Astrocyte (in vitro differentiated cells and primary cell): ENCODE data around the gene HRCT1. TPM values are rescaled to one million over a fixed set of nuclear protein-coding genes. Genes with fewer than 3 reads are reported as not detected.

Experiments
- DNase-seq: peaks from one replicate; pipeline ENCODE4 v3.0.0-alpha.2; 2010; ENCODE audit warnings: low read depth
- FAIRE-seq: peaks from 2 replicates; lab custom pipeline; 2011; peaks lifted over from hg19 to GRCh38; lab: Jason Lieb, UNC
- H2AFZ ChIP-seq: 2 replicates; pipeline ENCODE4 v1.6.0; 2012; ENCODE audit warnings: low read depth, low read length, inconsistent platforms
- H3K27ac ChIP-seq: 2 replicates; pipeline ENCODE4 v1.5.1; 2011; ENCODE audit warnings: low read depth, low read length, inconsistent platforms
- H3K27me3 ChIP-seq: 2 replicates; pipeline ENCODE4 v1.6.0; 2011; ENCODE audit warnings: low read length, inconsistent platforms; ENCODE audit not compliant: insufficient read depth
- H3K36me3 ChIP-seq: 2 replicates; pipeline ENCODE4 v1.5.1; 2011; ENCODE audit warnings: low read length, inconsistent platforms; ENCODE audit not compliant: insufficient read depth
- H3K4me1 ChIP-seq: 2 replicates; pipeline ENCODE4 v1.5.1; 2011; ENCODE audit warnings: low read length, inconsistent platforms; ENCODE audit not compliant: insufficient read depth
- H3K4me2 ChIP-seq: 2 replicates; pipeline ENCODE4 v1.6.0; 2012; ENCODE audit warnings: low read length, inconsistent platforms
- H3K4me3 ChIP-seq: 2 replicates; pipeline ENCODE4 v1.5.1; 2011; ENCODE audit warnings: low read depth, mild to moderate bottlenecking, low read length, inconsistent platforms; ENCODE audit not compliant: insufficient read depth
- H3K79me2 ChIP-seq: 2 replicates; pipeline ENCODE4 v1.6.0; 2012; ENCODE audit warnings: mild to moderate bottlenecking, low read length, inconsistent platforms; ENCODE audit not compliant: insufficient read depth
- H3K9ac ChIP-seq: 2 replicates; pipeline ENCODE4 v1.6.0; 2012; ENCODE audit warnings: mild to moderate bottlenecking, low read length, inconsistent platforms
- H3K9me3 ChIP-seq: 2 replicates; pipeline ENCODE4 v1.5.1; 2012; ENCODE audit warnings: low read depth, mild to moderate bottlenecking, low read length, inconsistent platforms; ENCODE audit not compliant: insufficient read depth
- H4K20me1 ChIP-seq: 2 replicates; pipeline ENCODE4 v1.6.0; 2012; ENCODE audit warnings: low read length, inconsistent platforms; ENCODE audit not compliant: insufficient read depth
- H3K27ac Mint-ChIP-seq: one replicate; pipeline ENCODE4 v1.8.0; 2021; ENCODE audit warnings: mild to moderate bottlenecking, mixed read lengths; ENCODE audit not compliant: unreplicated experiment
- H3K27me3 Mint-ChIP-seq: one replicate; pipeline ENCODE4 v1.8.0; 2021; ENCODE audit warnings: low read depth, mixed read lengths; ENCODE audit not compliant: unreplicated experiment
- H3K36me3 Mint-ChIP-seq: one replicate; pipeline ENCODE4 v1.8.0; 2021; ENCODE audit warnings: low read depth, mixed read lengths; ENCODE audit not compliant: unreplicated experiment
- H3K4me1 Mint-ChIP-seq: one replicate; pipeline ENCODE4 v1.8.0; 2021; ENCODE audit warnings: low read depth, mixed read lengths; ENCODE audit not compliant: unreplicated experiment
- H3K4me3 Mint-ChIP-seq: one replicate; pipeline ENCODE4 v1.8.0; 2021; ENCODE audit warnings: mild to moderate bottlenecking, moderate library complexity, mixed read lengths; ENCODE audit not compliant: unreplicated experiment
- H3K9me3 Mint-ChIP-seq: one replicate; pipeline ENCODE4 v1.8.0; 2021; ENCODE audit warnings: mild to moderate bottlenecking, mixed read lengths; ENCODE audit not compliant: unreplicated experiment
- EZH2 ChIP-seq: IDR thresholded peaks from 2 replicates; pipeline ENCODE4 v1.6.1; 2012; ENCODE audit warnings: mild to moderate bottlenecking, low read length, inconsistent platforms; ENCODE audit not compliant: insufficient read depth
- total RNA-seq: library from RNA; stranded (reverse); gene quantifications from 2 replicates; pipeline ENCODE4 v1.2.1, GENCODE V29; 2021
- TF ChIP-seq, protein P1 (sequence below): IDR thresholded peaks from 2 replicates; pipeline ENCODE4 v1.5.1; 2011; ENCODE audit warnings: low read depth, mild to moderate bottlenecking, inconsistent platforms, low read length, moderate library complexity; ENCODE audit not compliant: insufficient read depth

The HRCT1 gene
- total RNA-seq, 1 donor from 2014 or later = 0.39 TPM

DNA sequence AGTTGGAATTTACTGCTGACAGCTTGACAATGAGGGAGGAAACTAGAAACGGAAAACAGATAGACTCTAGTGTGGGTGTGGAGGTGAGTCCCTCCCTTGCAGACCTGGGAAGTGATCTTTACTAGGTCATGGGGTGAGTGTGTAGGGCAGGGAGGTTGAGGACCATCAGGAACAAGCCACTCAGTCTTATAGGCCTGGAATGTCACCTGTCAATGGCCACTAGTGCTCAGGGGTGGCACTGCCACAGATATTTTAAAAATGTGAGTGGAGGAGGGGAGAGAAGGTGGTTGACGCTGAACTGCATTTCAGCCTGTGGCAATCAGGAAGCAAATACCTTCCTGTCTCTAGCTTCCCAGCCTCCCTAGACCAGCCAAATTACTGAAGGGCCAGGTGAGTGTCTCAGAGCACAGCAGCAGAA is 42.9 kb downstream of the HRCT1 start:
- Histone ChIP-seq H3K27ac (no peak overlapping the region), H3K4me1 (no peaks in the 10 kb centered on the region), H3K27me3 (no peaks in the 10 kb centered on the region), H3K4me3 (no peak overlapping the region), H3K79me2 (no peaks in the 10 kb centered on the region), H3K36me3 (no peaks in the 10 kb centered on the region), H3K9me3 (no peaks in the 10 kb centered on the region), H3K9ac (no peak overlapping the region), H2AFZ (peak overlapping the region; percentile 28), H3K4me2 (no peak overlapping the region), H4K20me1 (no peaks in the 10 kb centered on the region)
- Mint-ChIP-seq H3K36me3 (no peaks in the 10 kb centered on the region), H3K27me3 (peaks cover 5% of the 10 kb centered on the region), H3K9me3 (peaks cover under 1% of the 10 kb centered on the region), H3K4me1 (peaks cover 16% of the 10 kb centered on the region), H3K4me3 (no peak overlapping the region), H3K27ac (peak overlapping the region; percentile 78)
- no peak for FAIRE-seq
- TF ChIP-seq, protein P1, sequence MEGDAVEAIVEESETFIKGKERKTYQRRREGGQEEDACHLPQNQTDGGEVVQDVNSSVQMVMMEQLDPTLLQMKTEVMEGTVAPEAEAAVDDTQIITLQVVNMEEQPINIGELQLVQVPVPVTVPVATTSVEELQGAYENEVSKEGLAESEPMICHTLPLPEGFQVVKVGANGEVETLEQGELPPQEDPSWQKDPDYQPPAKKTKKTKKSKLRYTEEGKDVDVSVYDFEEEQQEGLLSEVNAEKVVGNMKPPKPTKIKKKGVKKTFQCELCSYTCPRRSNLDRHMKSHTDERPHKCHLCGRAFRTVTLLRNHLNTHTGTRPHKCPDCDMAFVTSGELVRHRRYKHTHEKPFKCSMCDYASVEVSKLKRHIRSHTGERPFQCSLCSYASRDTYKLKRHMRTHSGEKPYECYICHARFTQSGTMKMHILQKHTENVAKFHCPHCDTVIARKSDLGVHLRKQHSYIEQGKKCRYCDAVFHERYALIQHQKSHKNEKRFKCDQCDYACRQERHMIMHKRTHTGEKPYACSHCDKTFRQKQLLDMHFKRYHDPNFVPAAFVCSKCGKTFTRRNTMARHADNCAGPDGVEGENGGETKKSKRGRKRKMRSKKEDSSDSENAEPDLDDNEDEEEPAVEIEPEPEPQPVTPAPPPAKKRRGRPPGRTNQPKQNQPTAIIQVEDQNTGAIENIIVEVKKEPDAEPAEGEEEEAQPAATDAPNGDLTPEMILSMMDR = no peak
- no peak for TF ChIP-seq EZH2
- no peak for DNase-seq

DNA sequence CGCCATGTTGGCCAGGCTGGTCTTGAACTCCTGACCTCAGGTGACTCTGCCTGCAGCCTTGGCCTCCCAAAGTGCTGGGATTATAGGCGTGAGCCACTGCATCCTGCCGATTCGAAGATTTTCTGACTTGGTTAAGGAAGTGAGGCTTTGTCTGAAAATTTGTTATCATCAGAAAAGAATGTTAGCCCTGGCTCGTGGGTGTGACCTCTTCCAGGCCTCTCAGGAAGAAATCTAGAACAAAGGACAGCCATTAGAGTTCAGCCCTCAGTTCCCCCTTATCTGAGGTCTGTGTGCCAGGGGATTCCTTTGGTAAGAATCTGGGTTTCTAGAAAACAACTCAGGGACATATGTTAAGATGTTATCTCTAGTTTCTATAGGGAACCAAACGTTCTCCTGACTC is 45.7 kb downstream of the HRCT1 start:
- DNase-seq (peak; percentile 69), FAIRE-seq (no peak)
- no peaks in the 10 kb centered on the region for H3K27me3 Mint-ChIP-seq
- no peaks in the 10 kb centered on the region for H3K9me3 Mint-ChIP-seq
- Histone ChIP-seq H3K27ac (peak overlapping the region; percentile 21), H4K20me1 (no peaks in the 10 kb centered on the region), H3K4me1 (no peaks in the 10 kb centered on the region), H3K9ac (no peak overlapping the region), H2AFZ (peak overlapping the region; percentile 13), H3K36me3 (no peaks in the 10 kb centered on the region), H3K4me3 (no peak overlapping the region), H3K4me2 (peak overlapping the region; percentile 37), H3K27me3 (no peaks in the 10 kb centered on the region), H3K79me2 (no peaks in the 10 kb centered on the region), H3K9me3 (no peaks in the 10 kb centered on the region)
- no peak for TF ChIP-seq EZH2
- TF ChIP-seq, protein P1 = no peak
- H3K36me3 Mint-ChIP-seq = no peaks in the 10 kb centered on the region
- peak overlapping the region; percentile 89 for H3K27ac Mint-ChIP-seq
- peaks cover 16% of the 10 kb centered on the region for H3K4me1 Mint-ChIP-seq
- no peak overlapping the region for H3K4me3 Mint-ChIP-seq

DNA sequence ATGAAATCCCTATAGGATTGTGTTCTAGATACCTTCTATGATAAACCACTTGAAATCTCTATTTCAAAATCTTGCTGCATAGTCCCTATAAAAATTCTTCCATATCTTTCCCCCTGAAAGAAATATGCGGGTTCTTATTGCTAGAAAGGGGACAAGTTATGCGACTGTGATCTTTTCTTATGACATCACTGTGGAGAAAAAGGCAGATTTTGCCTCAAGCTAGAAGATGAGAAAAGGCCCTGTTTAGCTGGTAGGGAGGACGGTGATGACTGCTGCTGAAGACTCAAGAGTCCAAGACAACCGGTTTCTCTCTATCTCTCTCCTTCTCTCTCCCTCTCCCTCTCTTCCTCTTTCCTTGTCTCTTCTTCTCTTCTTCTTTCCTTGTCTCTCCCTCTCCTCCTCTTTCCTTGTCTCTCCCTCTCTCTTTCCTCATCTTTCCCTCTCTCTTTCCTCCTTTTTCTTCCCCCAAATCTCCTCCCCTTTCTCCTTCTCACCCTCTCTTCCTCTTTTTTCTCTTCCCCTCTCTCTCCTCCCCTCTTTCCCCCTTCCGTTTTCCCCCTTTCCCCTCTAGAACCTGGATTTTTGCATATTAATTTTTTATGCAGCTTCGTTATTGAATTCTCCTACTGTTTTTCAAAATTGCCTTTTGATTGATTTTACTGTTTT is 46.7 kb downstream of the HRCT1 start:
- no peaks in the 10 kb centered on the region for H3K27me3 ChIP-seq
- H4K20me1 ChIP-seq = no peaks in the 10 kb centered on the region
- Mint-ChIP-seq H3K36me3 (no peaks in the 10 kb centered on the region), H3K9me3 (no peaks in the 10 kb centered on the region), H3K27me3 (peaks cover 8% of the 10 kb centered on the region), H3K4me1 (peaks cover 16% of the 10 kb centered on the region), H3K27ac (no peak overlapping the region), H3K4me3 (no peak overlapping the region)
- no peaks in the 10 kb centered on the region for H3K4me1 ChIP-seq
- no peaks in the 10 kb centered on the region for H3K9me3 ChIP-seq
- H3K4me3 ChIP-seq = no peak overlapping the region
- FAIRE-seq (no peak), DNase-seq (no peak)
- no peaks in the 10 kb centered on the region for H3K79me2 ChIP-seq
- no peak overlapping the region for H3K9ac ChIP-seq
- H3K27ac ChIP-seq = no peak overlapping the region
- no peak overlapping the region for H3K4me2 ChIP-seq
- no peaks in the 10 kb centered on the region for H3K36me3 ChIP-seq
- no peak for TF ChIP-seq EZH2
- TF ChIP-seq, protein P1 = no peak
- peak overlapping the region; percentile 55 for H2AFZ ChIP-seq
